ENCODE measurements around the gene UBE2D2.
"Not testable (repeated sequence)": the region's sequence is repeated elsewhere in the genome, so short reads cannot be mapped to it uniquely, and the experiment has no call there.

Gene UBE2D2

GRCh38 chr5:139523635-139524445 is 37.3 kb upstream of the UBE2D2 start:
- ChIA-PET POLR2A (interaction anchor here (1.0 kb wide), 1 partner anchor 13 kb away, joined by 3 read pairs; no protein-coding TSS in a partner anchor), CTCF (interaction anchor here (0.6 to 1.0 kb wide), 3 partner anchors 43 to 869 kb away, joined by 4 to 7 read pairs (median 4); no protein-coding TSS in a partner anchor)
- DNase-seq (ENCODE audit: extremely low spot score): no peak
- no peak for TF ChIP-seq FOXM1 (IDR thresholded peaks at IDR 0.05; ENCODE audit: borderline replicate concordance)
- TF ChIP-seq ARNT (IDR thresholded peaks at IDR 0.05): no peak
- no peak for TF ChIP-seq ELF4 (IDR thresholded peaks at IDR 0.05)

GRCh38 chr5:139524446-139524845 is 36.7 kb upstream of the UBE2D2 start:
- POLR2A ChIA-PET: interaction anchor here (1.0 kb wide), 1 partner anchor 12 kb away, joined by 3 read pairs; no protein-coding TSS in a partner anchor
- no peak for DNase-seq (ENCODE audit: extremely low spot score)
- CTCF ChIA-PET: interaction anchor here (0.6 to 1.0 kb wide), 3 partner anchors 43 to 110 kb away, joined by 3 to 7 read pairs (median 4); no protein-coding TSS in a partner anchor

GRCh38 chr5:139524940-139525585 is 36.1 kb upstream of the UBE2D2 start:
- ChIA-PET POLR2A (interaction anchor here (1.0 kb wide), 1 partner anchor 11 kb away, joined by 3 read pairs; no protein-coding TSS in a partner anchor), CTCF (interaction anchor here (0.6 kb wide), 1 partner anchor 104 kb away, joined by 3 read pairs; no protein-coding TSS in a partner anchor)
- TF ChIP-seq FOXA1 (IDR thresholded peaks at IDR 0.05) (no peak), FOXK2 (IDR thresholded peaks at IDR 0.05) (no peak), SP1 (IDR thresholded peaks at IDR 0.05) (no peak), TARDBP (IDR thresholded peaks at IDR 0.05) (no peak), L3MBTL2 (conservative IDR thresholded peaks at IDR 0.05) (no peak), BHLHE40 (IDR thresholded peaks at IDR 0.05; ENCODE audit: borderline replicate concordance) (no peak)
- no peak for DNase-seq (ENCODE audit: extremely low spot score)

More at GRCh38 chr5:139524446-139524845, 36.7 kb upstream of the UBE2D2 start:
- TF ChIP-seq NFRKB (IDR thresholded peaks at IDR 0.05): no peak
- no peak for TF ChIP-seq TARDBP (IDR thresholded peaks at IDR 0.05)
- no peak for TF ChIP-seq ELF4 (IDR thresholded peaks at IDR 0.05)

- POLR2A ChIA-PET; DNase-seq (ENCODE audit: extremely low spot score); CTCF ChIA-PET: not testable (repeated sequence)
Measured at GRCh38 chr5:139525586-139526308, 35.4 kb upstream of the UBE2D2 start.

- POLR2A ChIA-PET: interaction anchor here (0.7 kb wide), 1 partner anchor 8 kb away, joined by 3 read pairs; no protein-coding TSS in a partner anchor
- CTCF ChIA-PET; DNase-seq (ENCODE audit: extremely low spot score): not testable (repeated sequence)
Measured at GRCh38 chr5:139526309-139527089, 34.6 kb upstream of the UBE2D2 start.

GRCh38 chr5:139527090-139527470 is 34.1 kb upstream of the UBE2D2 start:
- CTCF ChIA-PET; DNase-seq (ENCODE audit: extremely low spot score): not testable (repeated sequence)
- POLR2A ChIA-PET: interaction anchor here (0.7 kb wide), 1 partner anchor 8 kb away, joined by 3 read pairs; no protein-coding TSS in a partner anchor

GRCh38 chr5:139527896-139528467 is 33.2 kb upstream of the UBE2D2 start:
- DNase-seq (ENCODE audit: extremely low spot score); CTCF ChIA-PET; POLR2A ChIA-PET: not testable (repeated sequence)

GRCh38 chr5:139528695-139529094 is 32.4 kb upstream of the UBE2D2 start:
- POLR2A ChIA-PET; CTCF ChIA-PET; DNase-seq (ENCODE audit: extremely low spot score): not testable (repeated sequence)

- POLR2A ChIA-PET; DNase-seq (ENCODE audit: extremely low spot score); CTCF ChIA-PET: not testable (repeated sequence)
Measured at GRCh38 chr5:139530079-139530478, 31.1 kb upstream of the UBE2D2 start.

- CTCF ChIA-PET: no interaction called here
Measured at GRCh38 chr5:139531772-139532169, 29.4 kb upstream of the UBE2D2 start.

More at GRCh38 chr5:139531772-139532169, 29.4 kb upstream of the UBE2D2 start:
- POLR2A ChIA-PET: no interaction called here
- TF ChIP-seq PKNOX1 (IDR thresholded peaks at IDR 0.05) (no peak), FOXK2 (IDR thresholded peaks at IDR 0.05) (no peak), NFRKB (IDR thresholded peaks at IDR 0.05) (no peak), L3MBTL2 (conservative IDR thresholded peaks at IDR 0.05) (no peak), BHLHE40 (IDR thresholded peaks at IDR 0.05; ENCODE audit: borderline replicate concordance) (no peak), HDGF (IDR thresholded peaks at IDR 0.05; ENCODE audit: borderline replicate concordance) (no peak), LEF1 (IDR thresholded peaks at IDR 0.05; ENCODE audit: borderline replicate concordance) (no peak), SUZ12 (IDR thresholded peaks at IDR 0.05) (no peak), ARNT (IDR thresholded peaks at IDR 0.05) (no peak), ZNF384 (IDR thresholded peaks at IDR 0.05) (no peak), SP1 (IDR thresholded peaks at IDR 0.05) (no peak), TARDBP (IDR thresholded peaks at IDR 0.05) (no peak), CTBP1 (IDR thresholded peaks at IDR 0.05; ENCODE audit: borderline replicate concordance) (no peak), FOXA1 (IDR thresholded peaks at IDR 0.05) (no peak), ELF4 (IDR thresholded peaks at IDR 0.05) (no peak), FOXM1 (IDR thresholded peaks at IDR 0.05; ENCODE audit: borderline replicate concordance) (no peak)
- DNase-seq (ENCODE audit: extremely low spot score): no peak

Data from HEK293T (cell line).